A673 (cell line): ENCODE results near the gene IL4. TPM values are rescaled to one million over a fixed set of nuclear protein-coding genes. Genes with fewer than 3 reads are reported as not detected.

Experiments used
- BruUV-seq: library from RNA; stranded (reverse); fragments of 400-500 nt; replicated peaks from 2 replicates; lab custom pipeline; 2021; lab: Mats Ljungman, UMichigan
- CTCF ChIA-PET: fragments of 300-600 bp; sonication (Branson Sonifier 250); formaldehyde crosslinking; loops from one replicate; lab custom pipeline; 2022; ENCODE audit warnings: antibody characterized with exemption; lab: Charles Lee
- POLR2A ChIA-PET: fragments of 300-600 bp; sonication (Branson Sonifier 250); formaldehyde crosslinking; loops from one replicate; lab custom pipeline; 2022; ENCODE audit warnings: antibody characterized with exemption; ENCODE audit not compliant: low non-redundant PET; lab: Charles Lee
- DNase-seq: peaks from one replicate; pipeline ENCODE4 v3.0.0-alpha.2; 2015; ENCODE audit warnings: low spot score
- H3K27ac ChIP-seq: fragments of 200-600 bp; sonication (generic); 2 replicates; pipeline ENCODE4 v1.5.1; 2016; ENCODE audit warnings: mixed run types, low read depth, mild to moderate bottlenecking, mixed read lengths, antibody characterized with exemption, low read length; ENCODE audit not compliant: poor library complexity, severe bottlenecking
- H3K27me3 ChIP-seq: fragments of 200-600 bp; sonication (generic); replicated peaks from 2 replicates; pipeline ENCODE4 v1.6.1; 2017; ENCODE audit warnings: mixed run types, low read depth, mild to moderate bottlenecking, mixed read lengths, antibody characterized with exemption, low read length; ENCODE audit not compliant: insufficient read depth, poor library complexity
- H3K36me3 ChIP-seq: fragments of 200-600 bp; sonication (generic); 2 replicates; pipeline ENCODE4 v1.6.1; 2016; ENCODE audit warnings: mixed run types, mild to moderate bottlenecking, mixed read lengths, antibody characterized with exemption, low read length; ENCODE audit not compliant: insufficient read depth, poor library complexity, severe bottlenecking
- H3K4me1 ChIP-seq: fragments of 200-600 bp; sonication (generic); 2 replicates; pipeline ENCODE4 v1.6.1; 2017; ENCODE audit warnings: mixed run types, mild to moderate bottlenecking, mixed read lengths, antibody characterized with exemption, low read length; ENCODE audit not compliant: insufficient read depth, poor library complexity, severe bottlenecking
- H3K4me3 ChIP-seq: fragments of 200-600 bp; sonication (generic); 2 replicates; pipeline ENCODE4 v1.5.1; 2016; ENCODE audit warnings: low read depth, mixed run types, mild to moderate bottlenecking, mixed read lengths, low read length; ENCODE audit not compliant: poor library complexity, severe bottlenecking
- H3K9me3 ChIP-seq: fragments of 200-600 bp; sonication (generic); 2 replicates; pipeline ENCODE4 v1.6.1; 2016; ENCODE audit warnings: mixed run types, low read depth, mild to moderate bottlenecking, mixed read lengths, antibody characterized with exemption, low read length; ENCODE audit not compliant: poor library complexity, severe bottlenecking
- CTCF ChIP-seq: fragments of 300-800, 200-600 bp; sonication (generic); conservative IDR thresholded peaks from 2 replicates; pipeline ENCODE4 v1.5.1; 2017; ENCODE audit warnings: low read depth, mild to moderate bottlenecking, antibody characterized with exemption, low read length, moderate library complexity, mixed read lengths
- EZH2 ChIP-seq: fragments of 200-600 bp; sonication (generic); IDR thresholded peaks from 2 replicates; pipeline ENCODE4 v1.6.1; 2017; ENCODE audit warnings: borderline replicate concordance, low read depth, mild to moderate bottlenecking, mixed read lengths, antibody characterized with exemption, low read length; ENCODE audit not compliant: poor library complexity, severe bottlenecking
- intact Hi-C: fragments of 100-400 bp; cut with micrococcal nuclease; formaldehyde crosslinking; loops from one replicate; pipeline ENCODE4 v1.10.0; 2022; ENCODE audit not compliant: unreplicated experiment
- total RNA-seq: library from RNA; stranded (reverse); gene quantifications from 2 replicates; pipeline ENCODE4 v1.2.3, GENCODE V29; 2021

The IL4 gene
- total RNA-seq, 1 experiment from 2014 or later, result not detected

DNA sequence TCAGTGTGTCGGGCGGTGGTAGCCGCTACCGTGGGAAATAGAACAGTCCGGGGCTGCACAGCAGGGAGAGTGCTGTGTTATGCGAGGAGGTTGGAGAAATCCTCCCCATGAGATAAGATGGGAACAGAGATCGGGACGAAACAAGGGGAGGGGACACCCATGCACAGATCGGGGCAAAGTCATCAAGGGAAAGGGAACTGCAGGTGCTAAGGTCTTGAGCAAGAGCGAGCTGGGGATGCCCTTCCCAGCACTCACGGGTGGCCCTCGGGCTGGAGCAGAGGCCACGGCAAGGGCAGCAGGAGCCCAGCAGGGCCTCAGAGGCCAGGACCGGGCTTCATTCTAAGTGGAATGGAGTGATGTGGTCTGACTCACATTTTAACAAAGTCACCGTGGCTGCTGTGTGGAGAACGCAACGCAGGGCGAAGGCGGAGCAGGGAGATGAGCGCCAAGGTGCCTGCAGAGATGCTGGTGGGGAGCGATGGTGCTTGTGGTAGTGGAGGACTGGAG, 8.2 kb upstream of the IL4 start:
- ChIA-PET POLR2A (no interaction called here), CTCF (no interaction called here)
- Histone ChIP-seq H3K36me3 (no peaks in the 10 kb centered on the region), H3K27ac (no peak overlapping the region), H3K9me3 (no peaks in the 10 kb centered on the region), H3K4me1 (peaks cover 6% of the 10 kb centered on the region), H3K4me3 (no peak overlapping the region), H3K27me3 (no peaks in the 10 kb centered on the region)
- DNase-seq, result no peak
- no peak for TF ChIP-seq EZH2
- no peak for TF ChIP-seq CTCF
- no TSS peak for BruUV-seq
- intact Hi-C loops, result no loop called here

- no peaks in the 10 kb centered on the region for H3K27me3 ChIP-seq
- no peaks in the 10 kb centered on the region for H3K9me3 ChIP-seq
- H3K27ac ChIP-seq, result no peak overlapping the region
- BruUV-seq, result no TSS peak
- TF ChIP-seq EZH2 (no peak), CTCF (no peak)
- ChIA-PET POLR2A (interaction anchor here (0.6 kb wide), 1 partner anchor 723 kb away, joined by 3 read pairs; no protein-coding TSS in a partner anchor), CTCF (no interaction called here)
- no peak overlapping the region for H3K4me3 ChIP-seq
- intact Hi-C loops, result no loop called here
- DNase-seq, result no peak
- peaks cover 6% of the 10 kb centered on the region for H3K4me1 ChIP-seq
- no peaks in the 10 kb centered on the region for H3K36me3 ChIP-seq
Measured at GRCh38 chr5:132666310-132667123, 7.3 kb upstream of the IL4 start.

DNA sequence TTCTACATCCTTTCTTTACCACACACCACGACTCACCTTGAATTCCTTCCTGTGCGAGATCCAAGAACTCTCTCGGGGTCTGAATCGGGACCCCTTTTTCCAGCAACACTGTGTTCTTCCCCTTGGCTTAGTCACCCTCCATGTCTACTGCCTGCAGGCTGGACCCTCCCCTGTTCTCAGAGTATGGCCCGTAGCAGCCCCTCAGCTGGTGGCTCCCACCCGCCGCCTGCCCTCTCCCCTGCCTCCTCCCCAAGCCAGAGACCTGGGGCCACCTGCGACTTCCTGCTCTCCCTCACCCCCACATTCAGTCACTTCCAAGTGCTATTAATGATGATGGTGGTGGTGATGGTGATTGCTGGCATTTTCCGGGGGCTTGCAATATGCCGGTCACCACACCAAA, 6.5 kb upstream of the IL4 start:
- ChIA-PET POLR2A (no interaction called here), CTCF (no interaction called here)
- TF ChIP-seq EZH2 (no peak), CTCF (no peak)
- Histone ChIP-seq H3K27ac (no peak overlapping the region), H3K4me1 (peaks cover 6% of the 10 kb centered on the region), H3K27me3 (no peaks in the 10 kb centered on the region), H3K4me3 (no peak overlapping the region), H3K9me3 (no peaks in the 10 kb centered on the region), H3K36me3 (no peaks in the 10 kb centered on the region)
- intact Hi-C loops, result no loop called here
- BruUV-seq, result no TSS peak
- no peak for DNase-seq
